K562 (cell line): ENCODE data around the gene TLE4. TPM values are rescaled to one million over a fixed set of nuclear protein-coding genes. Genes with fewer than 3 reads are reported as not detected.

Experiments
- ATAC-seq: fragments of 200-7000 bp; cut with Tn5 transposase; 3 replicates; pipeline ENCODE4 v1.9.1; 2020; ENCODE audit warnings: moderate library complexity
- BruUV-seq: library from RNA; stranded (reverse); fragments of 400-500 nt; replicated peaks from 2 replicates; lab custom pipeline; 2021; lab: Mats Ljungman, UMichigan
- CTCF ChIA-PET: fragments of 300-600 bp; formaldehyde crosslinking; extraction: SDS; loops from one replicate; lab custom pipeline; 2021; ENCODE audit warnings: low intra/inter-chr PET ratio; lab: Yijun Ruan, JAX
- POLR2A ChIA-PET: fragments of 300-600, 350-650 bp; sonication (Branson Sonifier 250); formaldehyde crosslinking; extraction: SDS; loops from one replicate; lab custom pipeline; 2021; ENCODE audit warnings: antibody characterized with exemption, inconsistent platforms; lab: Yijun Ruan, JAX
- DNase-seq, 4 experiments: peaks; one replicate each; pipeline versions ENCODE4 v3.0.0 to v3.0.0-alpha.2; 2011 to 2018; ENCODE audit warnings: low spot score in 3 of 4, mixed read lengths in 3 of 4; ENCODE audit errors: extremely low read depth in 1 of 4
- FAIRE-seq: peaks from 2 replicates; lab custom pipeline; 2011; peaks lifted over from hg19 to GRCh38; lab: Jason Lieb, UNC
- H2AFZ ChIP-seq: 2 replicates; pipeline ENCODE4 v1.6.0; 2011; ENCODE audit warnings: low read depth, low read length, control low read depth, inconsistent platforms
- H3K27ac ChIP-seq: fragments of 200-600 bp; 3 replicates; pipeline ENCODE4 v1.8.0; 2011; ENCODE audit warnings: low read depth, mild to moderate bottlenecking, control low read depth, inconsistent platforms, low read length, moderate library complexity, mixed read lengths; ENCODE audit errors: extremely low read depth
- H3K27me3 ChIP-seq, 2 experiments: fragments of 300-600 bp in 1 of 2; 2 replicates in 1 of 2; 3 replicates in 1 of 2; pipeline versions ENCODE4 v1.6.0 to v1.8.0; 2011; ENCODE audit warnings: inconsistent platforms in 2 of 2, low read length in 2 of 2, mild to moderate bottlenecking in 1 of 2, mixed read lengths in 1 of 2, moderate library complexity in 1 of 2; ENCODE audit not compliant: control insufficient read depth in 2 of 2, insufficient read depth in 2 of 2
- H3K36me3 ChIP-seq: fragments of 300-600 bp; 3 replicates; pipeline ENCODE4 v1.8.0; 2011; ENCODE audit warnings: mild to moderate bottlenecking, low read length, inconsistent platforms; ENCODE audit not compliant: control insufficient read depth, insufficient read depth
- H3K4me1 ChIP-seq, 2 experiments: fragments of 200-600 bp in 1 of 2; replicated peaks in 1 of 2; 2 replicates in 1 of 2; 3 replicates in 1 of 2; pipeline versions ENCODE4 v1.5.1 to v1.8.0; 2011; ENCODE audit warnings: inconsistent platforms in 2 of 2, low read length in 2 of 2, mild to moderate bottlenecking in 1 of 2, mixed read lengths in 1 of 2, moderate library complexity in 1 of 2; ENCODE audit not compliant: control insufficient read depth in 2 of 2, insufficient read depth in 2 of 2
- H3K4me2 ChIP-seq: 2 replicates; pipeline ENCODE4 v1.6.1; 2011; ENCODE audit warnings: low read length, control low read depth, inconsistent platforms, mixed read lengths; ENCODE audit not compliant: insufficient read depth
- H3K4me3 ChIP-seq: fragments of 200-600 bp; sonication (generic), shearing (Covaris generic); 2 replicates; pipeline ENCODE4 v1.5.1; 2016; ENCODE audit warnings: control low read depth, inconsistent platforms
- H3K79me2 ChIP-seq: fragments of 200-600 bp; 3 replicates; pipeline ENCODE4 v1.8.0; 2011; ENCODE audit warnings: low read length, inconsistent platforms; ENCODE audit not compliant: control insufficient read depth, insufficient read depth
- H3K9ac ChIP-seq, 2 experiments: 2 replicates each; pipeline versions ENCODE4 v1.6.0 to v1.6.1; 2011; ENCODE audit warnings: low read depth in 2 of 2, low read length in 2 of 2, control low read depth in 1 of 2, inconsistent platforms in 1 of 2, mild to moderate bottlenecking in 1 of 2, mixed read lengths in 1 of 2; ENCODE audit not compliant: insufficient read depth in 1 of 2
- H3K9me1 ChIP-seq: one replicate; pipeline ENCODE4 v1.6.0; 2011; ENCODE audit warnings: inconsistent platforms, mild to moderate bottlenecking, low read length, moderate library complexity; ENCODE audit not compliant: control insufficient read depth, insufficient read depth
- H3K9me3 ChIP-seq: replicated peaks from 2 replicates; pipeline ENCODE4 v1.5.1; 2011; ENCODE audit warnings: low read depth, low read length, inconsistent platforms; ENCODE audit not compliant: control insufficient read depth, insufficient read depth
- H4K20me1 ChIP-seq: replicated peaks from 2 replicates; pipeline ENCODE4 v1.6.1; 2011; ENCODE audit warnings: low read length, inconsistent platforms, mixed read lengths; ENCODE audit not compliant: control insufficient read depth, insufficient read depth
- CBX8 ChIP-seq: fragments of 200-600 bp; sonication (generic); IDR thresholded peaks from 2 replicates; pipeline ENCODE4 v1.6.1; 2012; ENCODE audit warnings: borderline replicate concordance, mixed run types, low read depth, mild to moderate bottlenecking, moderate library complexity, mixed read lengths, low read length, control low read depth, inconsistent platforms; ENCODE audit not compliant: poor library complexity, severe bottlenecking; ENCODE audit errors: extremely low read depth
- CREB1 ChIP-seq, 2 experiments: sonication (generic) in 1 of 2; formaldehyde crosslinking in 1 of 2; IDR thresholded peaks; 2 replicates each; pipeline versions ENCODE4 v1.6.1 to v1.8.0; 2012 to 2022; ENCODE audit warnings: inconsistent platforms in 1 of 2, mild to moderate bottlenecking in 1 of 2, missing genetic modification reagents in 1 of 2, moderate library complexity in 1 of 2
- GABPB1 ChIP-seq: sonication (generic); formaldehyde crosslinking; IDR thresholded peaks from 2 replicates; pipeline ENCODE4 v1.8.0; 2022; ENCODE audit warnings: mild to moderate bottlenecking, missing genetic modification reagents
- HIVEP1 ChIP-seq: fragments of 250-450 bp; sonication (Bioruptor Pico); IDR thresholded peaks from 2 replicates; pipeline ENCODE4 v1.4.0; 2020; ENCODE audit warnings: mild to moderate bottlenecking
- STAT6 ChIP-seq: sonication (generic); formaldehyde crosslinking; IDR thresholded peaks from 2 replicates; pipeline ENCODE4 v1.8.1; 2023; ENCODE audit warnings: mild to moderate bottlenecking, missing genetic modification reagents
- TBL1XR1 ChIP-seq, 2 experiments: IDR thresholded peaks; 2 replicates each; pipeline ENCODE4 v1.6.1; 2012; ENCODE audit warnings: improper control_type of control experiment in 2 of 2, low read length in 2 of 2, mild to moderate bottlenecking in 1 of 2
- YY1 ChIP-seq, 3 experiments: IDR thresholded peaks; 2 replicates each; pipeline ENCODE4 v1.6.1; 2011; ENCODE audit warnings: low read length in 2 of 3, mild to moderate bottlenecking in 2 of 3, moderate library complexity in 2 of 3, borderline replicate concordance in 1 of 3, control low read depth in 1 of 3, low read depth in 1 of 3; ENCODE audit not compliant: insufficient read depth in 3 of 3, insufficient replicate concordance in 2 of 3, control insufficient read depth in 1 of 3, insufficient read length in 1 of 3; ENCODE audit errors: extremely low read depth in 1 of 3
- ZNF143 ChIP-seq: sonication (generic); formaldehyde crosslinking; IDR thresholded peaks from 2 replicates; pipeline ENCODE4 v1.9.0; 2022; ENCODE audit warnings: mild to moderate bottlenecking, missing genetic modification reagents
- ZNF764 ChIP-seq: fragments of 250-450 bp; sonication (Bioruptor Pico); IDR thresholded peaks from 2 replicates; pipeline ENCODE4 v1.4.0; 2020; ENCODE audit warnings: low read depth, mild to moderate bottlenecking, moderate library complexity
- WGBS: fragments of 100-300 bp; shearing (Covaris generic); methylation state at CpG from one replicate; pipeline ENCODE4 v1.1.6; 2016; ENCODE audit warnings: low coverage, mixed read lengths; ENCODE audit not compliant: insufficient coverage; ENCODE audit errors: missing lambda C conversion rate; 5-methylcytosine and 5-hydroxymethylcytosine counted together
- in situ Hi-C: fragments of 300-500 bp; cut with MboI; formaldehyde crosslinking; loops from 4 replicates; pipeline ENCODE4 v1.15.0; 2018; ENCODE audit warnings: inconsistent platforms, mixed read lengths
- intact Hi-C: fragments of 100-400 bp; cut with micrococcal nuclease; formaldehyde crosslinking; loops from 2 replicates; pipeline ENCODE4 v1.14.2; 2022
- polyA plus RNA-seq, 8 experiments: library from polyadenylated mRNA; depleted of rRNA in 4 of 8; stranded (reverse) in 5 of 8; unstranded in 3 of 8; fragments of >200 nt; fragmentation: Nextera tagmentation in 2 of 8; fragmentation: Illumina TruSeq in 1 of 8; extraction: Ambion mirVana in 2 of 8; extraction: Trizol in 1 of 8; gene quantifications; 2 replicates each; pipeline versions ENCODE4 v1.2.1 to v1.2.3, GENCODE V29; 2011 to 2014; ENCODE audit warnings: inconsistent platforms in 1 of 8, missing spikeins in 1 of 8
- total RNA-seq, 7 experiments: library from RNA; depleted of rRNA in 6 of 7; stranded (reverse); fragments of >200 nt in 6 of 7; fragmentation: Illumina TruSeq in 2 of 7; extraction: Trizol in 2 of 7; gene quantifications; 2 replicates each; pipeline versions ENCODE4 v1.2.1 to v1.2.3, GENCODE V29; 2011 to 2021; ENCODE audit warnings: low replicate concordance in 1 of 7

The TLE4 gene
- total and polyA plus RNA-seq, 9 of the 15 experiments (the other 6 are each of a cell fraction or from before 2014, with no cell fraction given): 1.1 to 8.8 (median 5.7) TPM

GRCh38 chr9:79694208-79694607, 122.4 kb downstream of the TLE4 start:
- H3K36me3 ChIP-seq: no peaks in the 10 kb centered on the region
- ATAC-seq (no peak), FAIRE-seq (no peak), DNase-seq (no peak)
- POLR2A ChIA-PET: no interaction called here
- CTCF ChIA-PET: no interaction called here
- no peaks in the 10 kb centered on the region for H3K4me1 ChIP-seq
- H3K9me3 ChIP-seq: no peaks in the 10 kb centered on the region
- in situ Hi-C loops: no loop called here
- intact Hi-C loops: no loop called here
- no TSS peak for BruUV-seq
- H3K79me2 ChIP-seq: no peaks in the 10 kb centered on the region
- H2AFZ ChIP-seq: no peak overlapping the region
- H3K27me3 ChIP-seq: no peaks in the 10 kb centered on the region
- 35% methylated on average over 2 of the region's 2 CpGs for WGBS
- TF ChIP-seq CREB1 (IDR thresholded peaks at IDR 0.05) (no peak), CREB1 (CRISPR knock-in tag; IDR thresholded peaks at IDR 0.05) (no peak), TBL1XR1 (IDR thresholded peaks at IDR 0.05; ENCODE audit: low read length in 2 of 2) (no peak), YY1 (IDR thresholded peaks at IDR 0.05; ENCODE audit: borderline replicate concordance in 1 of 3, control insufficient read depth in 1 of 3, extremely low read depth in 1 of 3, insufficient read depth in 3 of 3, insufficient read length in 1 of 3, insufficient replicate concordance in 2 of 3, low read depth in 1 of 3, low read length in 2 of 3) (no peak), STAT6 (no peak), CBX8 (no peak), GABPB1 (CRISPR knock-in tag) (no peak), ZNF143 (CRISPR knock-in tag) (no peak), HIVEP1 (no peak), ZNF764 (CRISPR knock-in tag) (no peak)
- H3K4me3 ChIP-seq: no peak overlapping the region
- H4K20me1 ChIP-seq: no peaks in the 10 kb centered on the region
- H3K27ac ChIP-seq: no peak overlapping the region
- H3K9ac ChIP-seq: no peak overlapping the region
- H3K4me2 ChIP-seq: no peak overlapping the region
- H3K9me1 ChIP-seq: no peaks in the 10 kb centered on the region
